Stimulated activated CD4-positive, alpha-beta T cell treated with anti-CD3 and anti-CD28 coated beads, TNF-alpha, amount 100 ng/mL, for 48 hours (primary cell): Measurements from ENCODE around the gene DLX3.

Experiments used
- DNase-seq, 3 donors: peaks; one replicate each; pipeline ENCODE4 v3.0.0-alpha.2; 2020; ENCODE audit warnings: low read depth in 3 of 3

DLX3 gene

DNA sequence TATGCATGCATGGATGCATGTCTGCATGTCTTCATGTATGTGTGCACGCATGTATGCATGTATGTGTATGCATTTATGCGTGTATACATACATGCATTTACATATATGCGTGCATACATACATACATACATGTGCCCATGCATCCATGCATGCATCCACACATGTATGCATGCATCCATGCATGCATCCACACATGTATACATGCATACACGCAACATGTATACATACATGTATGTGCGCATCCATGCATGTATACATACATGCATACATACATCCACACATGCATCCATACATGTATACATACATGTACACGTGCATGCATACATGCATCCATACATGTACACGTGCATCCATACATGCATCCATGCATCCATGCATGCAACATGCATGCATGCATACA lies 29.8 kb upstream of the DLX3 start:
- no peak for DNase-seq

DNA sequence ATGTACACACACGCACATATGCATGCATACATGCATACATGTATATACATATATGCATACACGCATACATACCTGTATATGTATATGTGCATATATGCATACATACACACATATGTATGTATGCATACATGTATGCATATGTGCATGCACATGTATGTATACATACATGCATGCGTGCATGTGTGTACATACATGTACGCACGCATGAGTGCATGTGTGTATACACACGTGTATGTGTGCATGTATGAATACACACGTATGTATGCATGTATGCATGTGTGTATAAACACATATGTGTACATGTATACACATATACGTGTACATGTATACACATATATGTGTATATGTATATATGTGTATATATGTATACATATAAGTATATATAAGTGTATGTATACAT lies 28.5 kb upstream of the DLX3 start:
- DNase-seq = no peak

DNA sequence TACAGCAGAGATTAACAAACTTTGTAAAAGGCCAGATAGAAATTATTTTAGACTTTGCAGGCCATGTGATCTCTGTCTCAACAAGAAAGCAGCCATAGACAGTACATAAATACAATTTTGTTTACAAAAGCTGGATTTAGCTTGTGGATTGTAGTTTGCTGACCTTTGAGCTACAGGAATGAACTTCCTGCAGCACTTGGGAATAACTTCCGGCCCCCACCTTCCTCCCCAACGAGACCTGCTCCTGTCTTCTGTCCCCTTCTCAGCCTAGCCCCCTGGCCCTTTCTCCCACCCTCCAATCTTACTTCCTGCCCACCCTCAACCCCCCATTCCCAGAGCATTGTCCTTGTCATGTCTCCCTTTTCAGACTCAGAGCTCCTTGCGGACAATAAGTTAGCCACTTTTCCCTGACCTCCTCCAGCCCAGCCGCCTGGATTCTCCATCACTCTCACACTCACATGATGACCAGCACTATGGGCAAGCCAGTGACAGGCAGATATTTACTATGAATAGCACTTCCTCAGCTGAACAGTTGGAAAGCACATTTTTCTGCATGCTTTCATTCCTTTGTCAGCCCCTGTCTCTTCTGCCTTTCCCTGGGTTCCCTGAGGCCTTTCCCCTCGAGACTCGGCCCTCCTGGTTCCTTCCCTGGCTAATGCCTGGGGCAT lies 27.6 kb upstream of the DLX3 start:
- DNase-seq = no peak

DNA sequence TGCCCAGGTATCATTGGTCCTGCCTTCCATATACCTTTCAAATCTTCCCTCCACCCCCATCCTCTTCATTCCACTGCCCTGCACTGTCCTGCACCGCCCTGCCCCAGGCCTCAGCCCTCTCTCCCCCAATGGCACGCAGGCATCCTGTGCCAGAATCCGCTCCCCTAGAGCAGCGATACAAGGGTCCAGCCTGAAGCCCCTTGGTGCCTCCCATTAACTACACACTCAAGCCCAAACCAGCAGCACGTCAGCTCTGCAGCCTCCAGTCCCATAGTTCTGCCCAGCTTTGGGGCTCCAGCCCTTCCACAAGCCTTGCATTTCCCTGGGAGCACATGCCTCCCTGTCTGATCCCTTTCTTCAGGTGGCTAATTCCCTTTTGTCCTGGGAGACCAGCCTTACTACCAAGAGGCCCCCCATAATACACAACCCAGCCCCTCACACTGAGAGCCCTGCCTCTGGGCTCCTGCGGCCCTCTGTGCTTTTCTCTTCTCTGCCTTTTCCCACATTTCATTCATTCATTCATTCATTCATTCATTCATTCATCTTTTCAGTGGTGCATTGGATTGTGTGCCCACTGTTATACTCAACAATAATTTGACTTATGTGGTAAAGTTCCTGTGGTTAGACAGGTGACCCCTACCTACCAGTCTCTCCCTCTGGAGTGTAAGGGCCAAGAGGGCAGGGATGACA lies 26.8 kb upstream of the DLX3 start:
- DNase-seq = no peak

DNA sequence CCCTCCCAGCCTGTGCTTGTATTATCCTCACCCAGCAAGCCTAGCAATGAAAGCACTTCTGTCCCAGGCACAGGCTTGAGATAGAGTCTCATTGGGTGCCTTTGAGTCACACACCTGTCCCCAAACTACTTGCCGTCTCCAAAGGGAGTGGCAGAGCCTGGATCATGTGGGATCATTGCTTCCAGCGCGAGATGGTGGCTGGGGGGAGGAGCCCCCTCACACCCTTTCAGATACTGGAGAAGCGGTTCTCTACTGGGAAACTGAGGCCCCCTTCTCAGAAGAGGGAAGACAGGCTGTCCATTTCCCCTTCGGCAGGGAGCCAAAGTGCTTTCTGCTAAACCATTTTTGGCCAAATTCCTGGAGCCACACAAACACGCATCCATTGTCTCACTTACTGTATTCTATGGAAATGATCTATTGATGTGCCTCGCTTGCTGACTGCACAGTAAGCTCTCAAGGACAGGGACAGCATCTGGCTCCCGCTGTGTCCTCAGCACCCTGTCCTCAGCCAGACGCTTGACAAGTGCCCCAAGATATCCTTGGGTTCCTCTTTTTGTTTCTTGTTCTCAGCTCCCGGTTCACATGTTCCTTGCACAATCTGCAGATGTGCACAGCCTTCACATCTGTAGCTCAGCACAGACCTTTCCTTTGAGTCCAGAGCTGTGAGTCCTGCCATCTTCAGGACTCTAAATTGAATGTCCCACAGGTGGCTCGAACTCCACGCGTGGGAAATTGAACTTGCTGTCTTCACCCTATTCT lies 26.0 kb upstream of the DLX3 start:
- DNase-seq = no peak

DNA sequence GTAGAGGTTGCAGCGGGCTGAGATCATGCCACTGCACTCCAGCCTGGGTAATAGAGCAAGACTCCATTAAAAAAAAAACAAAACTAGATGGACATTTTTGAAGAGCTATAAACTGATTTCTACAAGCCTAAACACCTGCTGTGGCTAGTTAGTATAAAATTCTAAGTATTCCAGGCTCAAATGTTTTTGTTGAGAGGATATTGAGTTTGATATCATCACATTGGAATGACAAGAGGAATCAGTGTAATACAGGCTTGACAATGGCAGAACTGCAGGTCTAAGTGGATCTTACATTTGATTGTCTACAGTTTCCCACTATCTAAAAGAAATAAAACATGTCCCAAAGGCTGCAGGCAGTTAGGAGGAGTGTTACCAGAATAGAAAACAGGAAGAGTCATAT lies 23.9 kb upstream of the DLX3 start:
- no peak for DNase-seq

DNA sequence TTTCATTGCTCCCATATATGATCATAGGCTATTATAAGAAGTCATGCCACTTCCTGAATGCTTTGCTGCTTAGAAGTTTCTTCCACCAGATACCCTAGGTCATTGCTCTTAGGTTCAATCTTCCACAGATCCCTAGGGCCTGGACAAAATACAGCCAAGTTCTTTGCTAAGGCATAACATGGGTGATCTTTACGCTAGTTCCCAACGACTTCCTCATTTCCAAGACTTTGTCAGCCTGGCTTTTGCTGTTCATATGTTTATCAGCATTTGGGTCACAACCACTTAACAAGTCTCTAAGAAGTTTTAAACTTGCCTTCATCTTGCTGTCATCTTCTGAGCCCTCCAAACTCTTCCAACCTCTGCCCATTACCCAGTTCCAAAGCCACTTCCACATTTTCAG lies 20.1 kb upstream of the DLX3 start:
- no peak for DNase-seq

DNA sequence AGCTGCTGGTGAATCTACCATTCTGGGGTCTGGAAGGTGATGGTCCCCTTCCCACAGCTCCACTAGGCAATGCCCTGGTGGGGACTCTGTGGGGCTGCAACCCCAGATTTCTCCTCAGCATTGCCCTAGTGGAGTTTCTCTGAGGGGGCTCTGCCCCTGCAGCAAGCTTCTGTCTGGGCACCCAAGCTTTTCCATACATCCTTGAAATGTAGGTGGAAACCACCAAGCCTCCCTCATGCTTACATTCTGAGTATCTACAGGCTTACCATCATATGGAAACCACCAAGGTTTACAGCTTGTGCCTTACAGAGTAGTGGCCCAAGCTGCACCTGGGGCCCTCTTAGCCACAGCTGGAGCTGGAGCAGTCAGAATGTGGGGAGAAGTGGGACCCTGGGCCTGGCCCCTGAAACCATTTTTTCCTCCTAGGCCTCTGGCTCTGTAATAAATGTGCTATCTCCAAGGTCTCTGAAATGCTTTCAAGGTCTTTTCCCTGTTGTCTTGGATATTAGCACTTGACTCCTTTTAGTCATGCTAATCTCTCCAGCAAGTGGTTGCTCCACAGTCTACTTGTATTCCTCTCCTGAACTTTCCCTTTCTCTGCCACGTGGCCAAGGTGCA lies 19.6 kb upstream of the DLX3 start:
- no peak for DNase-seq

DNA sequence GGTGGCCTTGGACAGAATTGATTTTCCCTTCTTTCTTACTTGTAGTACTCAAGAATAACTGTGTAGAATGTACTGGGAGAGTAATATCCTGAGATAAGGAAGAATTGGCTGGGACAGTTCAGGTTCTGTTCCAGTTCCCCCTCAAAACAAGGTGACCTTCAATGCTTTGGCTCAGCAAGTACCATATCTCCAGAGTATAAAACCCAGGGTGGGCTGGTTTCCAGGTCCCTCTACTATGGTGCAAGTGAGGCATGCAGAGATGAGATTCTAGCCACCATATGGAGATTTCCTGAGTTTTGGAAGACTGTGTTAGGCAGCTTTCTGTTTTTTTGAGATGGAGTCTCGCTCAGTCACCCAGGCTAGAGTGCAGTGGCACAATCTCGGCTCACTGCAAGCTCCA lies 18.1 kb upstream of the DLX3 start:
- DNase-seq = no peak

DNA sequence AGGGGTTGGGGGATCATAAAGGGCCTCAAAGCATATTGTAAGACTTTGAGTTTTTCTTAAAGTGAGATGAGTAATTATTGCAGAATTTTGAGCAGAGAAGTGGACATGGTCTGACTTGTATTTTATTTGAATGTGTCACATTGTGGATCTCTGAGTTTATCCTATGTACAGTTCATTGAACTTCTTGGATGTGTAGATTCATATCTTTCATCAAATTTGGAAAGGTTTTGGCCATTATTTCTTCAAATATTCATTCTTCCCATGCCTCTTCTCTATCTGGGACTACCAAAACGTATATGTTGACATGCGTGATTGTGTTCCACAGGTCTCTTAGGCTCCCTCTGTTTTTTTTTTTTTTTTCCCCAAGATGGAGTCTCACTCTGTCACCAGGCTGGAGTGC lies 14.3 kb upstream of the DLX3 start:
- DNase-seq = no peak

DNA sequence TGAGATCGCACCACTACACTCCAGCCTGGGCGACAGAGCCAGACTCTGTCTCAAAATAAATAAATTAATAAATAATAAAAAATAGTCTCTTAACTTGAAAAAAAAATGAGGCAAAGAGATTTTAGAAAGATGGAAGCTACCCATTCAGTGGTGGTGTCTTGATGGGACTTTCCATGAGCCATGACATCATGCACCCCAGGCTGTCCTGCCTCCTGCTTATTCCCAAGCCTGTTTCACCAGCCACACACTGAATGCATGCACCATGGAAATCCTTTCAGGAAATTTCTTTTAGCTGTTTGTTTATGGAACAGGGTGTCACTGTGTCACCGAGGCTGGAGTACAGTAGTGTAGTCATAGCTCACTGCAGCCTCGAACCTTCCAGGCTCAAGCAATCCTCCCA lies 8.9 kb upstream of the DLX3 start:
- DNase-seq = no peak

DNA sequence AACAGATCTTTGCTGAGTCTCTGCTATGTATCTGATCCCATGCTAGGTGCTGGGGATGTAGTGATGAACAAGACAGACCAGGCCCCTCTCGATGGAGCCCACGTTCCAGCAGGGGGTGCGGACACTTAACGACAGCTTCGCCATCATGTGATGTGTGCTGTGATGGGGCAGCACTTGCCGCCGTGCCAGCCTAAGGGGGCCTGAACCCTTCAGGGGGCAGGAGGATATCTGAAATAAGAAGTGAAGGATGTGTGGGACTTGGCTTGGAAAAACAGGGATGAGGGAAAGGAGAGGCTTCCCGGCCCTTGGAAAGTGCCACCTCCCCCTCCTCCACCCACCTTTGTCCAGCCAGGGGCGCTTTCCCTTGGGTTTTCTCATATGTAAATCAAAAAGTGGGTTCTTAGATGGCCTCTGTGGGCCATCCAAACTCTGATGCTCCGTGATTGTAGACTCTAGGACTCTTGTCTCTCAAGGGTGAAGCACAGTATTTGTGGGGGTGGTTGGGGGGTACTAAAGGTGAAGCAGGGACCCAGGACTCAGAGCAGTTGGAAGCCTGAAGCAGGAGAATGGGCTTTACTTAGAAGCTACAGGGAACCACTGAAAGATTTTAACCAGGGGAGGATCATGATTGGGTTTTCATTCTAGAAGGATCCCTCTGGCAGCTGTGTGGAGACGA lies 4.0 kb upstream of the DLX3 start:
- no peak for DNase-seq

DNA sequence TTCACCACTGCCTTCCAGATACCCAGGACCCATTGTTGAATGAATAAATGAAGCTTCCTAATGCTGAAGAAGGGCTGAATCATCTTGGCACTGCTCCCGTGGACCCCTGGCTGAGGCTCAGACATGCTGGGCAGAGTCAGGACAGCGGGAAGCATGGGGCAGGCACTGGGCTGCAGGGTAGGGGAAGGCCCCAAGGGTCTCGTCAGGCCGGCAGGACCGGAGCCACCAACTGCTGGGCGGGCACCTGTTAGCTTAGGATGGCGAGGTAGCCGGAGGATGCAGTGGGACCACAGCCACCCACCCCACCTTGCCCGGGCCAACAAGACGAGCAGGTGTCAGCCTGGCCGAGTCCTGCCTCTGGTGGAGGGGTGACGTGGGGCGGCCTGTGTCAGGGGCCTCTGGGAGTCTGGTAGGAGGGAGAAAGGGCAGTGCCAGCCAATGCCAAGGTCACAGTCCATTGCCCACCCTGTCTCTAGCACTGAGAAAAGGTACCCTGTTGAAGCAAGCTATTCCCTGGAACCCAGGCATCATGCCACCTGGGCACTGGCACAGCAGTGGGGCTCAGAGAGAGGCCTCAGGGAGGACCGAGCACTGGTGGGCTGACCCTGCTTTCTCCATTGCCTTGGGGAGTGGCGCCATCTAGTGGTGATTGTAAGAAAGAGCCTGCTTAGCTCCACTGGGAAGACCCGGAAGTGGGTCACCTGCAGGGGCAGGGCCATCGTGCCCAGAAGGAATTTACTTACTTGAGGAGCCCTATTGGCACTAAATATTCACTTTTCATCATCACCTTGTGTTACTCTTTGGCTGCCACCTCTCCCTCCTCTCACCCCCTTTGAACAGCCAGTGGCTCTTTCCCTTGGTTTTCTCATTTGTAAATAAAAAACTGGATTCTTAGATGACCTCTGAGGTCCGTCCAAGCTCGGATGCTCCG lies 3.0 kb upstream of the DLX3 start:
- DNase-seq = peak; percentile 72 to 82 (median 82)

DNA sequence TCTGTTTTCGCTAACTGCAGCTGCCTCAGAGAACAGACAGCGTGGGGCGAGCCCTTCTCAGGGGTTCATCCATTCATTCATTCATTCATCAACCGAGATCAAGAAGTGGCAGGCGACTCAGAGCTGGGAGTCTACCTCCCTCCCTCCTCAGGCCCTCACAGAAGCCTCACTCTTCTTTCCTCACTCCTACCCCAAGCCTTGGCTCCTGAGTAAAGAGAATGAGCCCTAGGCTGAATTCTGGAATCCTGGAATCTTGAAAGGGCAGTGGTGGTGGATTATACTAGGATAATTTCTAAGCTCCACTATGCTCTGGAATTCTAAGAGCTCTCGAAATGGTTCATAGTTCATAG lies 2.3 kb upstream of the DLX3 start:
- no peak for DNase-seq

DNA sequence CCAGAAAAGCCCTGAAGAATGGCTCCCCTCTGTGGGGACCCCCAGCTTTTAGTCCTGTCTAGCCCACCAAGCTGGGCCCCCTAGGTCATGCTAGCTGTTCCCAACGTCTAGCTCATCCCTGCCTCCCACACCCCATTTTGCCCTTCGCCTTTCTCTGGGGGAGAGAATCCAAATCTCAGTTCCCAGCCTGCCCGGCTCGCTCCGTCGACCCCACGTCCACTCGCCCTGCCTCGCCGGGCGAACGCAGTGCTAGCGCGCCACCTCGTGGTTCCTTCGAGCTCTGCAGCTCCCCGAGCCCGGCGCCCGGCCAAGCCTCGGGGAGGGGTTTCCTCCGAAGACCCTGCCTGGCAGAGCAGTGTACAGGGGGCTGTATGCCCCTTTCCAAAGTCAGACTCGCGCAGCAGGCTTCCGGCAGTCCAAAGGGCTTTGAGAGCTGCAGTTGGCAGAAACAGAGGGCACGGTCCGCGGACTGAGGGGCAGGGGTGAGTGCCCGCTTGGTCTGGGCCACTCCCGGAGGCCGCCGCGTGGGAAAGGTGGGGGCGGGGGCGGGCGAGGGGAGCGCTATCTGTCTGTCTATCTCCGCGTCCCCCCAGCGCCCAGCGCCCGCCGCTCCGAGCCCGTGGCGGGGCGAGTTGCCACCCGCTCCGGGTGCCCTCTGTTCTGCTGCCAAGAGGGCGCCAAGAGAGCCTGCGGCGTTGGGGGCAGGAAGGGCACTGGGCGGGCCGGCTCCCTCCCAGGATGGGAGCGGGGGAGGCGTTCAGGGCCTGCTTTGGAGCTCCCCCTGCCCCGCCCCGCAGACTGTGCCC lies 1.7 kb upstream of the DLX3 start:
- peak; percentile 20 to 65 (median 56) for DNase-seq

DNA sequence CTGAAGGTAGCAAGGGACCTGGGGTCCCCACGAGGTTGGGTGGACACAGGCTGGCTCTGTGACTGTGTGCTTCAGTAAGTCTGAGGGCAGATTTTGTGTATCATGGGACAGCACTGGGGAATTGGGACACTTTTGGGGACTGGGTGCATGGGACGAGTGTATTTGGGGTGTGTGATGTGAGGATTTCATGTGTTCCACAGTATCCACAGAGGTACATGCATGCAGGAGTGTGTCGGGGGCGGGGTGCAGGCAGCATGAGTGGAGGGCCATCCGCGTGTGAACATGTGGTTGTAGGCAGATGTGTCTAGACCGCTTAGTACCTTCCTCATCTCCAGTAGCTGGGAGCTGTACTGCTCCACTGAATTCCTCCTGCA lies 1.1 kb upstream of the DLX3 start:
- DNase-seq = no peak

DNA sequence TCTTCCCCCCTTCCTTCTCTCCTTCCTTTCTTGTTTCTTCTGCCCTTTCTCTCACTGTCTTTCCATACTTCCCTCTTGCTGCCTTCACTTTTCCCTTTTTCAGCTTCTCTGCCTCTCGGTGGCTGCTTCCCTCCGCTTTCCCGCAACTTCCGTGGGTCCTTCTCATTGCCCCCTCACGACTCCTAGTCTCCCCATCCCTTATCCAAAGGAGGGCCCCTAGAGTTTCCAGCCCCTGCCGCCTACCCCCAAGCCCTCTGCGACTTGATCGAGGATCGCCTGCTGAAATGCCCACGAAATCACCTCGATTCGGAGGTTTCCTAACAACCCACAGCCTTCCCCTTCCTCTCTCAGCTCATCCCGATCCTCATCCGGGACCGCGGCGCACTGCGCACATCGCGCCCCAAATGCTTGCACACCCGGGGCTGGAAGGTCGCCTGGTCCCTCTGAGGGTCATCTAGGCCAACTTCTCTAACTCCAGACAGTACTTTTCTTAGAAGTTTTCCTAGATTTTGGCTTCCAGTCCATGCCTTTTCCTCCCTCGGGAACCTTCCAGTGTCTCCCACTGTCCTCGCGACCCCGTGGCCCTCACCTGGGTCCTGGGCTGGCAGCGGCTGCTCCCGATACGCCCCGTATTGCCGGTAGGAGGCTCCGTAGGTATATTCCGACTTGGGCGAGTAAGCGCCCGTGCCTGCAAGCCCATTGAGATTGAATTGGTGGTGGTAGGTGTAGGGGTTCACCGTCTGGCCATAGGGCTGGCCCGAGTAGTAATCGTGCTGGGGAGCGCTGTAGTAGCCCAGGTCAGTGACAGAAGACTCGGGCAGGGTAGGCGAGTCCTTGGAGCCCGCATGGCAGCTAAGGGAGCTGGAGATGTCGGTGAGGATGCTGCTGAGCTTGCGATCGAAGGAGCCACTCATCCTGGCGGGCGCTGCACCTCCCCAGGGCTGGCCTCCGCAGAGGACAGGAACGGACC lies 654 bp downstream of the DLX3 start:
- DNase-seq = no peak

DNA sequence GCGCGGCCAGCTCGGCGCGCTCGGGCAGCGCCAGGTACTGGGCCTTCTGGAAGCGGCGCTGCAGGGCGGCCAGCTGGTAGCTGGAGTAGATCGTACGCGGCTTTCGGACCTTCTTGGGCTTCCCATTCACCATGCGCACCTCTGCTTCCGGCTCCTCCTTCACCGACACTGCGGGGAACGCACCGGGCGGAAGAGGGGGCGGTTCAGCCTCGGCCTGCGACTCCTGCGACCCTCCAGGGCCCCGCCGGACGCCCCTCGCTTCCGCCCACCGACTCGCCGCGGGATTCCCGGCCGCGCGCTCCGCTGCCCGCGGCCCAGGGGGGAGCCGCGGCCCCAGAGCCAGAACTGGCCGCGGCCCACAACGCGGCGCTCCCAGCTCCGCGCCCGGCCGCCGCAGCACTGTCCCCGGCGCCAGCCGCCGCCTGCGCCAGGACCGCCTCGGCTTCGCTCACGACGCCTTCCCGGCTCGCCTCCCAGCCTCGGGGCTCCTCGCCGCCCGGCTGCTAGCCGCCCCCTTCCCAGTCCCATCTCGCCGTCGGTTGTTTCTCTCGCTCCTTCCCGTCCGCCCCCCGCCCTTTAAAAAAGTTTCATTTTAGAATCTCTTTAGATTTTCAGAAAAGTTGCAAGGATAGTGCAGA lies 1.5 kb downstream of the DLX3 start:
- DNase-seq = no peak
